ENCODE measurements around the gene LYZL6. TPM values are rescaled to one million over a fixed set of nuclear protein-coding genes. Genes with fewer than 3 reads are reported as not detected.

The LYZL6 gene
- total RNA-seq, 1 experiment from 2014 or later, result not detected

DNA sequence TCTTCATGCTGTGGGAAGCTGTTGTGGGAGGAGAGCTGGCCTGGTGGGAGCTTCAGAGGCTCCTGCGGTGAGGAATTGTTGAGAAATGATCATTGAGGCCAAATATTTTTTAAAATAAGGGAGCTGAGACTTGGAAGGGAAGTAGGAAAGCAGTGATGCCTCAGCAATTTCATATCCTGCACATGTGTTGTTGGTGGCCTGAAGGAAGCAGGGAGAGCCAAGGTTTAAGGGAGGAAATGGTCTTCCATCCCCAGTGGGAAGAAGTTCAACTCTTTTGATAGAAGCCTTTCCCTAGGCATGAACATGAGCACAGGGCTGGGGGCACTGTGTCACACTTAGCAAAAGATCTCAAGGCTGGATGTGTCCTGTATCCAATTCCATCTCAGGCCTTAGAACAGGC lies 43.1 kb upstream of the LYZL6 start, which contains the start of gene CCL14:
CCL14 (minus strand) TSS at position 87 of the 400 bp plus-strand sequence; CDS start at position 7, 80 bp downstream.
- H3K27me3 ChIP-seq (ENCODE audit: insufficient read depth, low read length), result no peaks in the 10 kb centered on the region
- CTCF ChIA-PET, result no interaction called here
- H3K4me2 ChIP-seq (ENCODE audit: low read length), result no peak within 1 kb of the TSS
- H3K9me3 ChIP-seq (ENCODE audit: control insufficient read depth in 1 of 2, insufficient read depth in 1 of 2, low read depth in 1 of 2, low read length in 2 of 2), result peaks cover 0 to 10% of the 10 kb centered on the region in 2 experiments; a peak in 1 of 4 replicates
- intact Hi-C loops (cut with micrococcal nuclease), result no loop called here
- no TSS peak for BruUV-seq (replicated peaks)
- no peak within 1 kb of the TSS for H3K4me3 ChIP-seq (replicated peaks in 1 of 2; ENCODE audit: low read depth in 1 of 2, low read length in 2 of 2)
- DNase-seq (ENCODE audit: low read depth, low spot score) (no peak), ATAC-seq (no peak)
- H2AFZ ChIP-seq (ENCODE audit: low read depth, low read length, poor library complexity, severe bottlenecking), result no peak within 1 kb of the TSS
- POLR2A ChIA-PET, result no interaction called here
- no peaks in the 10 kb centered on the region for H3K79me2 ChIP-seq (ENCODE audit: insufficient read depth, low read length)
- H3K36me3 ChIP-seq (ENCODE audit: control insufficient read depth in 1 of 2, insufficient read depth in 2 of 2, low read length in 2 of 2), result no peaks in the 10 kb centered on the region
- RAD21 ChIA-PET (ENCODE audit: low non-redundant PET in 1 of 2, low total read pairs in 2 of 2, uncharacterized antibody in 2 of 2, unreplicated experiment in 2 of 2), result no interaction called here
- H3K4me1 ChIP-seq (ENCODE audit: control insufficient read depth in 1 of 2, insufficient read depth in 2 of 2, low read length in 2 of 2), result no peaks in the 10 kb centered on the region
- no peaks in the 10 kb centered on the region for H4K20me1 ChIP-seq (ENCODE audit: insufficient read depth)
- no peaks in the 10 kb centered on the region for H3K9me2 ChIP-seq (ENCODE audit: insufficient read depth)
- no peak within 1 kb of the TSS for H3K9ac ChIP-seq (ENCODE audit: low read length)
- TF ChIP-seq, protein P1, sequence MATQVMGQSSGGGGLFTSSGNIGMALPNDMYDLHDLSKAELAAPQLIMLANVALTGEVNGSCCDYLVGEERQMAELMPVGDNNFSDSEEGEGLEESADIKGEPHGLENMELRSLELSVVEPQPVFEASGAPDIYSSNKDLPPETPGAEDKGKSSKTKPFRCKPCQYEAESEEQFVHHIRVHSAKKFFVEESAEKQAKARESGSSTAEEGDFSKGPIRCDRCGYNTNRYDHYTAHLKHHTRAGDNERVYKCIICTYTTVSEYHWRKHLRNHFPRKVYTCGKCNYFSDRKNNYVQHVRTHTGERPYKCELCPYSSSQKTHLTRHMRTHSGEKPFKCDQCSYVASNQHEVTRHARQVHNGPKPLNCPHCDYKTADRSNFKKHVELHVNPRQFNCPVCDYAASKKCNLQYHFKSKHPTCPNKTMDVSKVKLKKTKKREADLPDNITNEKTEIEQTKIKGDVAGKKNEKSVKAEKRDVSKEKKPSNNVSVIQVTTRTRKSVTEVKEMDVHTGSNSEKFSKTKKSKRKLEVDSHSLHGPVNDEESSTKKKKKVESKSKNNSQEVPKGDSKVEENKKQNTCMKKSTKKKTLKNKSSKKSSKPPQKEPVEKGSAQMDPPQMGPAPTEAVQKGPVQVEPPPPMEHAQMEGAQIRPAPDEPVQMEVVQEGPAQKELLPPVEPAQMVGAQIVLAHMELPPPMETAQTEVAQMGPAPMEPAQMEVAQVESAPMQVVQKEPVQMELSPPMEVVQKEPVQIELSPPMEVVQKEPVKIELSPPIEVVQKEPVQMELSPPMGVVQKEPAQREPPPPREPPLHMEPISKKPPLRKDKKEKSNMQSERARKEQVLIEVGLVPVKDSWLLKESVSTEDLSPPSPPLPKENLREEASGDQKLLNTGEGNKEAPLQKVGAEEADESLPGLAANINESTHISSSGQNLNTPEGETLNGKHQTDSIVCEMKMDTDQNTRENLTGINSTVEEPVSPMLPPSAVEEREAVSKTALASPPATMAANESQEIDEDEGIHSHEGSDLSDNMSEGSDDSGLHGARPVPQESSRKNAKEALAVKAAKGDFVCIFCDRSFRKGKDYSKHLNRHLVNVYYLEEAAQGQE (IDR thresholded peaks at IDR 0.05; ENCODE audit: low read depth), result no peak
- no peak for TF ChIP-seq CEBPB (IDR thresholded peaks at IDR 0.05; ENCODE audit: low read depth)
- no peak within 1 kb of the TSS for H3K27ac ChIP-seq (ENCODE audit: low read depth, low read length)

DNA sequence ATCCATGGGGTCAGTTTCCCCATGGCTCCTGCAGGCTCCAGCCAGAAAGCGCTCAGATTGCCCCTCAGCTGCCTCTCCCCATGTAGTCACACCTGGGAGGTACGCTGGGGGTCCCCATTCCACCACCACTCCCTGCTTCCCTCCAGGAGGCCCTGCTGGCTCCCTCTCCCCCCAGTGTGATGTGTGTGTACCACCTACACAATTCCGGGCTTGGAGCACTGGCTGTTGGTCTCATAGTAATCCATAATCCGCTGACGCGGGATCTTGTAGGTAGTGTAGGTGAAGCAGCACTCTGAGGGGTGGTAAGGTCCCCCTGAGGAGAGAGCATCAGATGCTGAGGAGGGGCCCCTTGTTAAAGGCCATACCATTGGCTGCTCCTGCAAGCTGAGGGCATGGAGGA lies 40.6 kb upstream of the LYZL6 start:
- no peak for TF ChIP-seq RAD21 (IDR thresholded peaks at IDR 0.05; ENCODE audit: low read depth)
- TF ChIP-seq EZH2phosphoT487 (IDR thresholded peaks at IDR 0.05; ENCODE audit: borderline replicate concordance), result no peak
- TF ChIP-seq ZFX (IDR thresholded peaks at IDR 0.05), result no peak
- TF ChIP-seq TCF7L2 (IDR thresholded peaks at IDR 0.05; ENCODE audit: borderline replicate concordance, extremely low read depth, insufficient read depth, insufficient read length), result no peak
- TF ChIP-seq ZNF274 (IDR thresholded peaks at IDR 0.05; ENCODE audit: low read depth, low read length), result no peak
- TF ChIP-seq POLR2AphosphoS5 (IDR thresholded peaks at IDR 0.05; ENCODE audit: low read depth, low read length), result no peak
- no peak for TF ChIP-seq SIN3A (IDR thresholded peaks at IDR 0.05; ENCODE audit: low read depth)
- TF ChIP-seq EZH2 (IDR thresholded peaks at IDR 0.05), result no peak
- TF ChIP-seq POLR2A (IDR thresholded peaks at IDR 0.05; ENCODE audit: borderline replicate concordance, extremely low read depth, insufficient read depth, insufficient read length), result no peak
- TF ChIP-seq, protein P2, sequence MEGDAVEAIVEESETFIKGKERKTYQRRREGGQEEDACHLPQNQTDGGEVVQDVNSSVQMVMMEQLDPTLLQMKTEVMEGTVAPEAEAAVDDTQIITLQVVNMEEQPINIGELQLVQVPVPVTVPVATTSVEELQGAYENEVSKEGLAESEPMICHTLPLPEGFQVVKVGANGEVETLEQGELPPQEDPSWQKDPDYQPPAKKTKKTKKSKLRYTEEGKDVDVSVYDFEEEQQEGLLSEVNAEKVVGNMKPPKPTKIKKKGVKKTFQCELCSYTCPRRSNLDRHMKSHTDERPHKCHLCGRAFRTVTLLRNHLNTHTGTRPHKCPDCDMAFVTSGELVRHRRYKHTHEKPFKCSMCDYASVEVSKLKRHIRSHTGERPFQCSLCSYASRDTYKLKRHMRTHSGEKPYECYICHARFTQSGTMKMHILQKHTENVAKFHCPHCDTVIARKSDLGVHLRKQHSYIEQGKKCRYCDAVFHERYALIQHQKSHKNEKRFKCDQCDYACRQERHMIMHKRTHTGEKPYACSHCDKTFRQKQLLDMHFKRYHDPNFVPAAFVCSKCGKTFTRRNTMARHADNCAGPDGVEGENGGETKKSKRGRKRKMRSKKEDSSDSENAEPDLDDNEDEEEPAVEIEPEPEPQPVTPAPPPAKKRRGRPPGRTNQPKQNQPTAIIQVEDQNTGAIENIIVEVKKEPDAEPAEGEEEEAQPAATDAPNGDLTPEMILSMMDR (IDR thresholded peaks at IDR 0.05 in 2 of 3, conservative IDR thresholded peaks at IDR 0.05 in 1 of 3; ENCODE audit: borderline replicate concordance in 1 of 3, insufficient read depth in 1 of 3, low read depth in 2 of 3, low read length in 2 of 3), result no peak
- TF ChIP-seq, protein P3, sequence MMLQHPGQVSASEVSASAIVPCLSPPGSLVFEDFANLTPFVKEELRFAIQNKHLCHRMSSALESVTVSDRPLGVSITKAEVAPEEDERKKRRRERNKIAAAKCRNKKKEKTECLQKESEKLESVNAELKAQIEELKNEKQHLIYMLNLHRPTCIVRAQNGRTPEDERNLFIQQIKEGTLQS (IDR thresholded peaks at IDR 0.05), result no peak
- TF ChIP-seq SP1 (IDR thresholded peaks at IDR 0.05; ENCODE audit: low read depth), result no peak
- no peak for TF ChIP-seq ELF1 (IDR thresholded peaks at IDR 0.05; ENCODE audit: borderline replicate concordance, low read depth)
- TF ChIP-seq, protein P4, sequence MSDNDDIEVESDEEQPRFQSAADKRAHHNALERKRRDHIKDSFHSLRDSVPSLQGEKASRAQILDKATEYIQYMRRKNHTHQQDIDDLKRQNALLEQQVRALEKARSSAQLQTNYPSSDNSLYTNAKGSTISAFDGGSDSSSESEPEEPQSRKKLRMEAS (IDR thresholded peaks at IDR 0.05), result no peak
- no peak for TF ChIP-seq CEBPB (IDR thresholded peaks at IDR 0.05; ENCODE audit: low read depth)
- intact Hi-C loops (cut with micrococcal nuclease), result no loop called here
- ChIA-PET POLR2A (no interaction called here), RAD21 (ENCODE audit: low non-redundant PET in 1 of 2, low total read pairs in 2 of 2, uncharacterized antibody in 2 of 2, unreplicated experiment in 2 of 2) (no interaction called here), CTCF (no interaction called here)
- ATAC-seq (no peak), DNase-seq (ENCODE audit: low read depth, low spot score) (no peak)
- BruUV-seq (replicated peaks), result no TSS peak
- Histone ChIP-seq H3K4me3 (replicated peaks in 1 of 2; ENCODE audit: low read depth in 1 of 2, low read length in 2 of 2) (no peak overlapping the region), H3K79me2 (ENCODE audit: insufficient read depth, low read length) (no peaks in the 10 kb centered on the region), H4K20me1 (ENCODE audit: insufficient read depth) (no peaks in the 10 kb centered on the region), H3K4me1 (ENCODE audit: control insufficient read depth in 1 of 2, insufficient read depth in 2 of 2, low read length in 2 of 2) (no peaks in the 10 kb centered on the region), H3K4me2 (ENCODE audit: low read length) (no peak overlapping the region), H3K9ac (ENCODE audit: low read length) (no peak overlapping the region), H3K27ac (ENCODE audit: low read depth, low read length) (no peak overlapping the region), H3K9me3 (ENCODE audit: control insufficient read depth in 1 of 2, insufficient read depth in 1 of 2, low read depth in 1 of 2, low read length in 2 of 2) (peaks cover 0 to 8% of the 10 kb centered on the region in 2 experiments; a peak in 1 of 4 replicates), H3K36me3 (ENCODE audit: control insufficient read depth in 1 of 2, insufficient read depth in 2 of 2, low read length in 2 of 2) (no peaks in the 10 kb centered on the region), H2AFZ (ENCODE audit: low read depth, low read length, poor library complexity, severe bottlenecking) (no peak overlapping the region), H3K27me3 (ENCODE audit: insufficient read depth, low read length) (no peaks in the 10 kb centered on the region), H3K9me2 (ENCODE audit: insufficient read depth) (no peaks in the 10 kb centered on the region)
